Type B pancreatic cell (in vitro differentiated cells): ENCODE measurements around the gene FBXL15. TPM values are rescaled to one million over a fixed set of nuclear protein-coding genes. Genes with fewer than 3 reads are reported as not detected.

Experiments
- DNase-seq: peaks from one replicate; pipeline ENCODE4 v3.0.0; 2021; ENCODE audit warnings: mixed read lengths; ENCODE audit not compliant: unreplicated experiment; ENCODE audit errors: extremely low spot score
- H3K27ac Mint-ChIP-seq: 2 replicates; pipeline ENCODE4 v1.8.0; 2021; ENCODE audit warnings: mild to moderate bottlenecking, mixed read lengths
- H3K27me3 Mint-ChIP-seq: 2 replicates; pipeline ENCODE4 v1.8.0; 2021; ENCODE audit warnings: mixed read lengths
- H3K36me3 Mint-ChIP-seq: 2 replicates; pipeline ENCODE4 v1.8.0; 2021; ENCODE audit warnings: mixed read lengths
- H3K4me1 Mint-ChIP-seq: one replicate; pipeline ENCODE4 v1.8.0; 2021; ENCODE audit warnings: mixed read lengths; ENCODE audit not compliant: unreplicated experiment
- H3K4me3 Mint-ChIP-seq: 2 replicates; pipeline ENCODE4 v1.8.0; 2021; ENCODE audit warnings: mild to moderate bottlenecking, mixed read lengths
- H3K9me3 Mint-ChIP-seq: 2 replicates; pipeline ENCODE4 v1.8.0; 2021; ENCODE audit warnings: mixed read lengths
- long read RNA-seq: library from polyadenylated mRNA; unstranded; transcript quantifications from one replicate; pipeline ENCODE4 v2.0.0, GENCODE V29; 2020
- total RNA-seq: library from RNA; stranded (reverse); gene quantifications from 2 replicates; pipeline ENCODE4 v1.2.1, GENCODE V29; 2021; ENCODE audit warnings: low replicate concordance
- TF ChIP-seq, protein P1 (sequence below): fragments of 200-600 bp; sonication (generic); conservative IDR thresholded peaks from 2 replicates; pipeline ENCODE4 v1.5.0; 2021; ENCODE audit warnings: antibody characterized with exemption, mild to moderate bottlenecking

Gene FBXL15, protein sequence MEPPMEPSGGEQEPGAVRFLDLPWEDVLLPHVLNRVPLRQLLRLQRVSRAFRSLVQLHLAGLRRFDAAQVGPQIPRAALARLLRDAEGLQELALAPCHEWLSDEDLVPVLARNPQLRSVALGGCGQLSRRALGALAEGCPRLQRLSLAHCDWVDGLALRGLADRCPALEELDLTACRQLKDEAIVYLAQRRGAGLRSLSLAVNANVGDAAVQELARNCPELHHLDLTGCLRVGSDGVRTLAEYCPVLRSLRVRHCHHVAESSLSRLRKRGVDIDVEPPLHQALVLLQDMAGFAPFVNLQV
- total RNA-seq, result 14.8 and 19.0 TPM in 2 replicates
- long read RNA-seq, partial matches to known transcripts, result 3 of 15 reads
- long read RNA-seq, other reads (novel, unspliced or antisense), result 9 of 15 reads

DNA sequence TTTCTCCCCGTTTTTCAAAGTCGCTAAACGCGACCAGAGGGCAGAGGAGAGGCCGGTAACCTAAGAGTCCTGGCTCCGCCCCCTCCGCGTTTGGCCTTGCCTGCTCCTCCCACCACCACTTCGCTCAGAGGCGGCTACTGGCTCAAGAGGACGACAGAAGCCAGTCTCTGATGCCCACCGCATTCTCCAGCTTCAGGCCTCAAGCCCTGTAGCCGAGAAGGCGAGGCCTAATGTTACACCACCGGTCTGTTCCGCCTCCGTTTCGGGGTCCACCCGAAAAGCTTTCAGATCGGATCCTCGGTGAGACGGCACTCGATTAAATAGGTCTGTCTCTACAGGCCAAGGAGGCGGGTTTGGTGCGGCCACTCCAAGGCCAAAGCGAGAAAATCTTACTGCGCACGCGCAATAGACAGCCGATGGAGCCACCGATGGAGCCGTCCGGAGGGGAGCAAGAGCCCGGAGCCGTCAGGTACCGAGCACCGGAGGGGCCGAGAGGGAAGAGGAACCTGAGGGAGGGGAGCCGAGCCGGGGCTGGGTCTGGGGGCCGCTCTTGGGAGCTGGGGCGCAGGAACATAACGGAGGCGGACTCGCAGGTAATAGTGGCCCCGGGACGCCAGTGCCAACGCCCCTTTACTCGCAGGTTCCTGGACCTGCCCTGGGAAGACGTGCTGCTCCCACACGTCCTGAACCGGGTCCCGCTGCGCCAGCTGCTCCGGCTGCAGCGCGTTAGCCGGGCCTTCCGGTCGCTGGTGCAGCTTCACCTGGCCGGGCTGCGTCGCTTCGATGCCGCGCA is at the start of gene FBXL15:
Gene FBXL15 (plus strand): TSS at position 123 of the 793 bp plus-strand sequence. CDS start 294 bp downstream, at position 417.
- peak within 1 kb of the TSS; percentile 95 for H3K4me3 Mint-ChIP-seq
- no peaks in the 10 kb centered on the region for H3K36me3 Mint-ChIP-seq
- peak; percentile 99 for DNase-seq
- H3K9me3 Mint-ChIP-seq, result no peaks in the 10 kb centered on the region
- TF ChIP-seq, protein P1, sequence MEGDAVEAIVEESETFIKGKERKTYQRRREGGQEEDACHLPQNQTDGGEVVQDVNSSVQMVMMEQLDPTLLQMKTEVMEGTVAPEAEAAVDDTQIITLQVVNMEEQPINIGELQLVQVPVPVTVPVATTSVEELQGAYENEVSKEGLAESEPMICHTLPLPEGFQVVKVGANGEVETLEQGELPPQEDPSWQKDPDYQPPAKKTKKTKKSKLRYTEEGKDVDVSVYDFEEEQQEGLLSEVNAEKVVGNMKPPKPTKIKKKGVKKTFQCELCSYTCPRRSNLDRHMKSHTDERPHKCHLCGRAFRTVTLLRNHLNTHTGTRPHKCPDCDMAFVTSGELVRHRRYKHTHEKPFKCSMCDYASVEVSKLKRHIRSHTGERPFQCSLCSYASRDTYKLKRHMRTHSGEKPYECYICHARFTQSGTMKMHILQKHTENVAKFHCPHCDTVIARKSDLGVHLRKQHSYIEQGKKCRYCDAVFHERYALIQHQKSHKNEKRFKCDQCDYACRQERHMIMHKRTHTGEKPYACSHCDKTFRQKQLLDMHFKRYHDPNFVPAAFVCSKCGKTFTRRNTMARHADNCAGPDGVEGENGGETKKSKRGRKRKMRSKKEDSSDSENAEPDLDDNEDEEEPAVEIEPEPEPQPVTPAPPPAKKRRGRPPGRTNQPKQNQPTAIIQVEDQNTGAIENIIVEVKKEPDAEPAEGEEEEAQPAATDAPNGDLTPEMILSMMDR, result no peak
- H3K4me1 Mint-ChIP-seq, result peaks cover 5% of the 10 kb centered on the region
- peak within 1 kb of the TSS; percentile 98 for H3K27ac Mint-ChIP-seq
- H3K27me3 Mint-ChIP-seq, result peaks cover 35% of the 10 kb centered on the region

DNA sequence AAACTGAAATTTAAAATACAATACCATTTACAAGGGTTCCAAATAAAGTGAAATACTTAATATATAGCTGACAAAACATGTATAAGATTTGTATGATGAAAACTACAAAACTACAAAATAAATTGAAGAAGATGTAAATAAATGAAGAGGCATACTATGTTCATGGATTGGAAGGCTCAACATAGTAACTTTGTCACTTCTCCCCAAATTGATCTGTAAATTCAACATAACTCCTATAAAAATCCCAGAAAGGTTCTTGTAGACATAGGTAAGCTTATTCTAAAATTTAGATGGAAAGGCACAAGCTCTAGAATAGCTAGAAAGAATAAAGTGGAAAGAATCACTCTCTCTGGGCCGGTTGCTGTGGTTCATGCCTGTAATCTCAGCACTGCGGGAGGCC is 49.3 kb upstream of the FBXL15 start:
- Mint-ChIP-seq H3K36me3 (peaks cover 51% of the 10 kb centered on the region), H3K27me3 (no peaks in the 10 kb centered on the region), H3K4me1 (no peaks in the 10 kb centered on the region), H3K9me3 (no peaks in the 10 kb centered on the region), H3K27ac (no peak overlapping the region), H3K4me3 (no peak overlapping the region)
- TF ChIP-seq, protein P1, result no peak
- DNase-seq, result no peak

DNA sequence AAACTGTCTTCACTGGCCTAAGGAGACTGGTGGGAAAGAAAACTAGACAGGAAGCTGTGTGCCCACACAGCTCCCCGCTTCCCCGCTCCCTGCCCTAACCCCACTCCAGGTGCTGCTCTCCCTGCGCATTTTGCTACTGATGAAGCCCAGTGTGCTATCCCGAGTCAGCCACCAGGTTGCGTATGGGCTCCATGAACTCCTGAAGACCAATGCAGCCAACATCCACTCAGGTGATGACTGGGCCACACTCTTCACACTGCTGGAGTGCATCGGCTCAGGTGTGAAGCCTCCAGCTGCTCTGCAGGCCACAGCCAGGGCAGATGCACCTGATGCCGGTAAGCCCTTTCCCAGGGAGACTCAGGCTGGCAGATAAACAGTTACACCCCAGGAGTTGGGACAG is 45.4 kb upstream of the FBXL15 start:
- DNase-seq, result no peak
- H3K27me3 Mint-ChIP-seq, result no peaks in the 10 kb centered on the region
- no peak overlapping the region for H3K27ac Mint-ChIP-seq
- H3K4me3 Mint-ChIP-seq, result no peak overlapping the region
- TF ChIP-seq, protein P1, result peak; percentile 18
- H3K9me3 Mint-ChIP-seq, result no peaks in the 10 kb centered on the region
- H3K4me1 Mint-ChIP-seq, result no peaks in the 10 kb centered on the region
- H3K36me3 Mint-ChIP-seq, result peaks cover 20% of the 10 kb centered on the region

DNA sequence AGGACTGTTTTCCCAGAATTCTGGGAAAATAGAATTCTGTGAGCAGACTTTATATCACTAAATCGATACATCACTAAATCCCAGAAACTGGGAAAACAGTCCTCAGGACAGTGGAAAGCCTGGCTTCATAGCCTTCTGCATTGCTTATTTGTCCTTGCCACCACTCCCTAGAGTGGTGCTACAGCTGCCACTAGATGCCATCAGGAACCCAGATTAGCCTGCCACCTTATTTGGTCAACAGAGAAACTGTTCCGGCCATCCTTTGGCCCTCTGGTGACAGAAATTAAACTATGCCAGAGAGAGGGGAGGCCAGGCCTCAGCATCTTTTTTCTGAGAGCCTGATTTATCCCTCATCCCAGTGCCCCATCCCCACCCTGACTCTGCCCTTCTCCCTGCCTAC is 44.8 kb upstream of the FBXL15 start:
- H3K4me1 Mint-ChIP-seq, result no peaks in the 10 kb centered on the region
- no peaks in the 10 kb centered on the region for H3K27me3 Mint-ChIP-seq
- no peak for DNase-seq
- H3K27ac Mint-ChIP-seq, result no peak overlapping the region
- H3K36me3 Mint-ChIP-seq, result peaks cover 14% of the 10 kb centered on the region
- no peaks in the 10 kb centered on the region for H3K9me3 Mint-ChIP-seq
- TF ChIP-seq, protein P1, result no peak
- H3K4me3 Mint-ChIP-seq, result no peak overlapping the region

DNA sequence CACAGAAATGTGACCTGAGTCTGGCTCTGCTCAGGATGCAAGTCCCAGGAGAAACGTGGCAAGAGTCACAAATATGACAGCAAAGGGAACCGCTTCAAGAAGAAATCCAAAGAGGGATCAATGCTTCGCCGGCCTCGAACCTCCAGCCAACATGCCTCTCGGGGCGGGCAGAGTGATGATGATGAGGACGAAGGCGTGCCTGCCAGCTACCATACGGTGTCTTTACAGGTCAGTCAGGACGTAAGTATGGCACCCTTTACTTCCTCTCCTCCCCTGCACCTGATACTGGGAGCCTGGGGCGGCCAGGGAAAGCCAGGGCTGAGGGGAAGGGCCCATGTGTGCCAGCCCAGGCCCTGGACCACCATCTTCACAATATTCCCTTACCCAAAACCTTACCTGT is 43.7 kb upstream of the FBXL15 start:
- Mint-ChIP-seq H3K36me3 (peaks cover 7% of the 10 kb centered on the region), H3K4me1 (no peaks in the 10 kb centered on the region), H3K27ac (no peak overlapping the region), H3K9me3 (no peaks in the 10 kb centered on the region), H3K27me3 (no peaks in the 10 kb centered on the region), H3K4me3 (no peak overlapping the region)
- TF ChIP-seq, protein P1, result no peak
- DNase-seq, result no peak
